Measurements from ENCODE around the gene FAM13A.

Gene FAM13A

DNA sequence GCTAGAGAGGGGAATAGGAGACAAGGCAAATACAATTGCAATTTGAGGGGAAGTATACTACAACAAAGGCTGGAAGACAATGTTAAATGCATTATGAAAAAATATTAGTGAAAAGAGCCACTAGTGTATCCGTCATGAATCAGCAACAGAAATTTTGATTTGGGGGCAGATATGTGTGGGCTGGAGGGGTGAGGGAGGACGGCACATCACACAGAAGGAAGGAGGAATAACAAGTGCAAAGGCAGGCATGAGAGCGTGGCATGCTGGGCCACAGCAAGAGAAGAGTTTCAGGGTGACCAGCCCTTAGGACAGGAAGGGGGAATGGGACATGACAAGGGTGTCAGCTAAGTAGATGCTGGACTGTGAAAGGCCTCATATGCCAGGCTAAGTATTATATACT is 295.6 kb downstream of the FAM13A start:
- no peak for DNase-seq

DNA sequence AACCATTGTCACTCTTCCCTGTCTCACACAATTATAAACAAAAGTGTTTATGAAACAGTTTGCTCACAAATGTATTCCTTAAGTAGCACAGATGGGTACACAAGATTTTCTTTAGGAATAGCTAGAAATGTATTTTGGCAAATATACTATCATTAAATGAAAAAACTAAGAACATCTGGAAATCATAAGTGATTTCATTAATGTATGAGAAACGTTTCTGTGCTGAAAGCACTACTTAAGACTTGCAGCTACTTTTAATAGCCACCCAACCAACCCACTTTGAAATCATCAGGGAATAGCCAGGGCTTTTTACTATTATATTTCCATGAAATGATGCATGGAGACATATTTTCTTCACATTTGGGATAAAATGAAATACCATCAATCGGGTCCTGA is 297.1 kb downstream of the FAM13A start:
- no peak for DNase-seq

DNA sequence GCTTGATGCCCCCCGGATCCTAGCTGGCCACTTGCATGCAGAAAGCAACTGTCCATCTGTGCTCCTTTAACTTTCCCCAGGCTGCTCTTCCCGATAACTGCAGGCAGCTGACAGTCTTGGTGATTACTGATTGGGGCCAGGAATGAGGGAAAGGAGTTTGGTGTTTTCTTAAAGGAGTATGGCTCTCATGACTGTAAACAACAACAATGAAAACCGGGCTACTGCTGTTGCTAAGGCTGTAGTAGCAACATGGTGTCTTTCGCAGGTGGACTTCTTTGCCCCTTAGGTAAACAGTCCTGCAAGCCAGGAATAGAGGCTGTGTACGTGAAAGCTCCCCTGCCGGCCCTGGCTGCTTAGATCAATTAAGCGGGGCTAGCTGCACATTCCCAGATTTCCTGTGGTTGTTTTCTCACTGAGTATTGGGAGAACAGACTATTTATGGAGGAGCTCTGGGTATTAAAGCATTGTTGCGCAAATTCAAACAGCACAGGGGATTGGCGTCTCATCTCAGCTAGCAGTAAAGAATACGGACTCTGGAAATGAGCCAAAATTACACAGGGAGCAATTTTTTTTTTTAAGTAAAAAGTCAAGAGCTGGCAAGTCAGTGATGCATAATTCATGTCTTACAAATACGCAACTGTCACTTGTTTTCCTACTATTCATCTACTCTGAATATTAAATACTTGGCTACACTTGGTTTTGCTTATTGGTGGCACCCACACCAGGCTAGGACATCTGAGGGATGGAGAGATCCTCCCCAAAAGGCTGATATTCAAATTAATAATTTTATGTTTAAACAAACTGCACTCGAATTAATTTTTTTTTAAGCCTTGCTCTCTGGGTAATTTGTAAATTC is 297.7 kb downstream of the FAM13A start:
- DNase-seq, result peak; percentile 17

DNA sequence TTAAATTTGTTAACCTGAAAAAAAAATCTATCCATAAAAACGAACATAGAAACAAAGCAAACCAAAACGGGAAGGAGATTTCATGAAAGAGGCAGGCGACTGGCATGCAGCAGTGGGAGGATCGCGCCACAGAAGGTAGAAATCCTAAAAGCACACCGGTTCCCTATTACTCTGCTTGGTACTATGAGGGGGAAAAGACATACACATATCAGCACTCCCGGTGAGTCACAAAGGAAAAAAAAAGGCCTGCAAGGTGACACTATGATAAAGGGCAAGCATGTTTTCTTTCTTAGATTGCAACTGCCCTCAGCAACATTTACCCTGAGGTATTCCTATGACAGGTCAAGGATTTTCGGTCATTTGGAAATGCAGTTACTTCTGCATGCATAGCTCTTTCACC is 298.7 kb downstream of the FAM13A start:
- no peak for DNase-seq

DNA sequence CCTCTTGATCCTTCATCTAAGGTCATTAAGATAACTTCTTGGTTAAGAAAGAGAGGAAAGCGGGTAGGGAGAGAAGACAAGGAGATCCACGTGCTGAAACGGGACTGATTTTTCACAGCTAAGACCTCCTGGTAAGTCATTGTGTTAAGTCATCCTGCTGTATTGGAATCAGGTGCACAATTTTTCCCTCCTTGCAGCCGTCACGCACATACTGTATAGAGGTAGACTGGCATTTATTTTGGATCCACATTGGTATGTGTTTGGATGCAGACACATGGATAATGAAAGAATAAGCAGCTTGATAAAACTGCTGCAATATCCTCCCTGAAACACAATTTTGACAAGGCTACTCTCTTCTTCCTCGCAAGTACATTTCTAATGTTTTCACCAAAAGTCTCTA is 299.2 kb downstream of the FAM13A start:
- no peak for DNase-seq

DNA sequence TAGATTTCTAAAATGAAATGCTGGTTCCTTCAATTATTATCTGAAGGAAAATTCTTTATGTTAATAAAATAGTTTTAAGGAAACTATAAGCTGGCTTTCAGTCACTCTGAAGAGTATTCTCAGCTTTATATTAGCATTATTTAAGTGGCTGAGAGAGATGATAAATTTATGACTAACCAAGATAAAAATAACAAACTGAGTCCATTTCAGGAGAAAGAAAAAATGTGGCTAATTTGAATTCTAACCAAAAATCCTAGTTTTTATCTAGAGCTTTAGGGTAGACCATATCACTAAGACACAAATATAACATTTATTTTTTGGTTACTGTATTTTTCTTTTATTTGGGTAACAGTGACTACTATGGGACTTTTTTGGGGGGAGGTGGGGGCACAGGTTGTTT is 299.9 kb downstream of the FAM13A start:
- DNase-seq, result no peak

DNA sequence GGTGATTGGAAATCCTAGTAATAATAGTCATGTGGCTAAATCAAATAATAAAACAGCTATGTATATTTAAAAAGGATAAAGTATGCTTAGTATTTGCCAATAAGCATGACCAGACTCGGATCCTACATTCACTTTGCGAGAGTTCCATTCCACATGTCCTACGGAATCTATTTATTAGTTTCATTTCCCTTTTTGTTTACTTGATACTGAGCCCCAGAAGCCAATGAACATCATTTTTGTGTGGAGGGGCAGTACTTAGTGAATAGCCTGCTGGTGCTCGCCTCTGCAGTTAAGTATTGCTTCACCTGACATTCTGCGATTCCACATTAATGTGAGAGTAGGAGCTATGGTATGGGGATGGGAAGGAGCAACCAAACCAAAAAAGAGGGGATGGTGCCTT is 300.8 kb downstream of the FAM13A start:
- no peak for DNase-seq

DNA sequence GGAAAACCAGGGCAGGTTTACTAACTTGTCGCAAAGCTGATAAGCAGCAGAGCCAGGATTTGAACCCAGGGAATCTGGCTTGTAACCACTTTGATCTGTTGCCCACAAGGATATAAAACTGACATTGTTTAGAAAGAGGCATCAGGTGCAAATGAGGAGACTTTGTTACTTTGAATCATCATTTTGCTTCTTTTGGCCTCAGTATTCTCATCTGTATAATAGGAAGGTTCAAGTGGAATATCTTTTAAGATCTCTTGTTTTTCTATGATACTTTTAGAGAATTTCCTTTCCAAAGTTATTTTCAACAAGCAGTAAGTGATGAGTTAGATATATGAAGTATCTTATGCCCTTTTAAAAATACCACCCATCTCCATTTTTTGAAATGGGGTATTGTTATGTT is 301.5 kb downstream of the FAM13A start:
- DNase-seq, result no peak

DNA sequence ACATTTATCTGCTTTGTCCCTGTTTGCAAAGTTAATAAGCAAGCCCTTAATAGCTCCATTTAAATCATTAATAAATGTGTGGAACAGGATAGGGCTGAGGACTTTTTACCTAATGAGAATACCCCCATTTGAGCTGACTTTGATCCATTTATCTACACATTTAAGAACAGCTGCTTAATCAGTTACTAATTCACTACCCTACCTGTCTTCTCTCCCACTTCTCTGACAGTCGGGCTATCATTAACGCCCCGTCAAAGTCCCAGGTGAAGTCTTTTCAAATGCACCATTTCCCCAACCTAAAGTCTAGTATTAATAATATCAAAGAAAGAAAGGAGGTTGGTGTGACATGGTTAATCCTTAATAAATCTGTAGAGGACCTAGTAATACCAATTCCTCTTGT is 302.2 kb downstream of the FAM13A start:
- no peak for DNase-seq

DNA sequence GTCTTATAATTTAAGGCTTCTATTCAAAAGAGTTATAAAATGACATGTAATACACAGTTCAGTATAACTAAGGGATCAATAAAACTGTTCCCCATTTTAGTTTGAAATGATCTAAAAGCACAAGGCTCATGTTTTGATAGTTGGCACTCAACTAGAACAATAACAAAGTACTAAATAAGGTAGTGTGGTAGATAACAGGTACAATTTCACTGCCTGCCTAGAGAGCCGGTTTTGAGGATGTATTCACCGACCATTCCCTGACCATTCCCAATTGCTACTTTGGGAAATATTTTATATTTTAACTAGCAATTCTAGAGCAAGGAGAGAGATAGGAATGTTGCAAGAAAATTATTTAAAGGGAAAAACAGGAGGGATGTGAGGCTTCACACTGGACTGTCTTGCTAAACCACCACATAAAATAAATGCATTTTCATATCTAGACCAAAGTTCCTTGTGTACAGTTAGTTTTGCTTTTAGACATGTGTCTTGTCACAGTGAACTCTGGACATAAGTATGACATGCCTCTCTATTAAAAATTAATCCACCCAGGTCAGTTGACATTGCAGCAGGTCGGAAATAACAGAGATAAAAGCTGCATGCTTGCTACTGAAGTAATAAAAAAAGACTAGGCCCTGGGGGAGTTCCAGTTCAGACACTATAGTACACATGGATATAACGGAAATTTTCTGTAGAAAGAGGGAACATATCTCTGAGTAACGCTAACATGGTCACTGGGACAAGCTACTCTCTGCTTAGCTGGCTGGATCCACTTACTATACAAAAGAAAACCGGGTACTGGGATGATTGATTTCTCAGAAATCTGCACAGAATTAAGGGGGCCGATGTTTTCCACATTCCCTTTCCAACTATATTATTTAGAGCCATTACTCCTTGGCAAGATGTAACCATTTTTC is 303.1 kb downstream of the FAM13A start:
- DNase-seq, result no peak

DNA sequence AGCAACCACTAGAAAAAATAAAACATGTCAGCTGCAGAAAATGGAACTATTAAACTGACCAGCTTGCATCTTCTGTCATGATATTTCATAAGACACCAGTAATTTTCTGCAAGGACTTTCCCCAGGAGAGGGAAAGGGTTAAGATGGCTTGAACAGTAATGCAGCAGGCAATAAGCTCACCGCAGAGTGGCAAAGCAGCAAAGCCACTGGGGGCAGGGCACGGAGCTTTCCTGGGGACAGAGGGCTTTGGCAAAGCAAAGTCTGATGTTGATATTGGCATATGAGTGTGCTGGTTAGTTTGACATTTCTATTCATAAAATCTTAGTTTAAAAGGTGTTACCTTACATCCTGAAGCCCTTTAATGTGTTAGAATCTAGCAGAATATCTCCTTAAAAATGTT is 304.2 kb downstream of the FAM13A start:
- DNase-seq, result no peak

DNA sequence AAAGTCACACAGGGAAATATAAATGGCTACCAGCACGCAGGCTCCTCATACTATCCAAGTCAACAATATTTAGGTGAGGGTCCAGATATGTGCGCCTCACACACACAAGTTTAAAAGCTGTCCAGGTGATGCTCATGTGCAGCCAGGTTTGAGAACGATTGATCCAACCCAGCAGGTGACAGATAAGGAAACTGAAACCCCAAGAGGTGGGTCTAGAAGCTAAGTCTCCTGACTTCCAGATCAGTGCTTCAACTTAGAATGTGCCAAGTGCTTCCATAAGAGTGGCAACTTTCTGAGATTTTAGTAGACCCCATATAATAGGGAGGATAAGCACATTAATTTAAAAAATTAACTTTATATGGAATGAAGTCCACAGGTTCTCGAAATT is 304.9 kb downstream of the FAM13A start:
- no peak for DNase-seq

DNA sequence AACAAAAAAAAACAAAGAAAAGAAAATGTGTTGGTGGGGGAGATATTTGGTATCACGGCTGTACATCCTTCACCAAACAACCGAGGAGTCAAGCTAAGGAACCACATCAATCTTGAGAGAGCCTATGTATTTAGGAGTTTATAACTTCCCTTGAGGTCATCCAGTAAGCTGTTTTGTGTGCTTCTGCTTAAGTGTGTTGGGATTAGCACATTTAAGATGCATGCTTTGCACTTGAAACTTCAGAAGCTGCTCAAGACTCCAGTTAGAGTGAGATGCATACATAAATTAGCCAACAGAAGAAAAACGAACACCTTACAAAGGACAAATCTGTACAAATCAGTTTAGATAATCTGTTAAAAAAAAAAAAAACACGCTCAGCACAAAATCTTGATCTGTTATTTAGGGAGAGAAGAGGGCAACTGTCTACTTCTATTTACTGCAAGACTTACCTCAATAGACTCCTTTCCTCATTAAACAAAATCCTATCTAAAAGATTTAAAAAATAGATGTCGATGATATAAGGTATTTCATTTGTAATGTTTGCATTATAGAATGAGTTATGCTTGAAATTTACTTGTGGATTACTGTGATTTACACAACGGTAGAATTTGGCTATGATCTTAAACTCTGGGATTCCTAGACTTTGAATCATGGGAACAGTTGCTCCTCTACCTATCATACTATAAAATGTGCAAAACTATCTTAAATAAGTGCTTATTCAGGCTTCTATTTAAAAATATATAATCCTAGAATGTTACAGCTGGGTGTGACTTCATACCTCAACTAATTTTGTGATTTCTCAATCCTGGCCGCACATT is 305.5 kb downstream of the FAM13A start:
- no peak for DNase-seq

DNA sequence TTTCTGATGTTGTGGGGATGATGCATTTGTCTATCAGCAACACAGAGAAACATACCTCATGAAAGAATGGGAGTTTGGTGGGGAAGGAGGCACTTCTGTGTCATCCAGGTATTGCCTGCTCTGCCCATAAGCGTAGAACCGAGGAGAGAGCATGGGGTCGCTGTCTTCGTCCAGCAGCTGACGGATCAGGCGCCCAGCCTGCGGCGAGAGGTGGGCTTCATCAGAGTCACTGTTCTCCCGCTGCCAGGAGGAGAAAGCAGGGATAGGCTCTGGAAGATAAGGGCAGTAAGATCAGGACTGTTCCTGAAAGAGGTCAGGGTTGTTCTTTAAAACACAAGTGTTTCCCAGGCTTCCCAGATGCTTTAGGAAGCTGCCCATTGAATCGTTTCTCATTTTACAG is 306.6 kb downstream of the FAM13A start:
- no peak for DNase-seq

DNA sequence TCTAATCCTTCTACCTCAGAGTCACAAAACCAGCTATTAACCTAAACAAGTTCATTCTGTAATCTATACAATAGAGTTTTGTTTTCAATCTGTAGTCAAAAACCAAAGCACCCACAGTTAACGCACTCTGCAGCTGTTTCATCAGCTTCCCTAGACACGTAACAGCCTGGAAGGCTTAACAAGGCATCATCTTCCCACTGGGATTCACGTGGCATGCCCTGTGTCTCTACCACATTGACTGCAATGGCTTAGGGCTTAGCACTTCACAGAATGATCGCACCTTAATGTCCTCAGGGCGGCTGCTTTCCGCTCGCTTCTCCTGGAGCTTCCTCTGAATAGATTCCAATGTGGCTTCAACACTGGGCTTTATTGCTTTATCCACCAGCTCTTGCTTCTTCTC is 309.6 kb downstream of the FAM13A start:
- no peak for DNase-seq

DNA sequence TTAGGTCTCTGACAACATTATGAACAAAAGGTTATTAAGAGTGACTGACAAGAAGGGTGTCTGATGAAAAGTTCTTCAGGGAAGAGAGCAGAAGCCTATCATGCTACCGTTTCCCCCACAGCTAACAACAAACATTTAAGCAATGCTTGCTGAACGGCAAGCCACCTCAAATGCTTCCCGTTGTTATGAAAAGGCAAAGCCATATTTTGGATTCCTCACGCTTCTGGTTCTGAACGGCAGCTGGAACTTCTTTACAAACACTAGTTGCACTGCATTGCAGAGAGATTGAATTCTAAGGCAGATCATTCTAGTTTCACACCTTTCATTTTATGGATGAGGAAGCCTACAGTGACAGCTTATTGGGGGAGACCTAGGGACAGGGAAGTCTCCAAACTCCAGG is 310.8 kb downstream of the FAM13A start:
- DNase-seq, result no peak

DNA sequence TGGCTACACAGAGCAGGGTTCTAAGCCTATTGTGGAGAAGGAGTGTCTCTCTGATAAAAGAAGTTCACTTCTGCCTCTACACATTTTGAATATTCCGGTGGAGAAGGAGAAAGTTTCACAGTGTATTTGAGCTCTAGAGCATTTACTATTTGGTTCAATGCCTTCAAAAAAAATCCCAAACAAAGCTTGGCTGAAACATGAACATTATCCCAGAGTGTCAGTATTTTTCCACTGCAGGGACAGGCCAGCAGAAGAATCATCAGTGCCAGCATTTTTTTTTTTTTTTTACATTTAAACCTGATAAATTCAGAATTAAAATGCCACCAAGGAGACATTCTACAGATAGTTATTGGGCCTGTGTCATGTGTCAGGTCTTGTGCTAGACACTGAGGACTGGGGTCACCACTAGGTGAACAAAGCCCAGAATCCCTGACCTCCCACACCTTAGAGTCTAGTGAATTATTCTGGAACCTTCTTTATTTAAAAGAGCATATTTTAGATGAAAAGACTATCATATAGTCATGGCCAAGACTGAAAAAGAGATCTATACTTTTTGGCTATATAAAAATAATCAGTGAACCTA is 311.3 kb downstream of the FAM13A start:
- DNase-seq, result no peak

DNA sequence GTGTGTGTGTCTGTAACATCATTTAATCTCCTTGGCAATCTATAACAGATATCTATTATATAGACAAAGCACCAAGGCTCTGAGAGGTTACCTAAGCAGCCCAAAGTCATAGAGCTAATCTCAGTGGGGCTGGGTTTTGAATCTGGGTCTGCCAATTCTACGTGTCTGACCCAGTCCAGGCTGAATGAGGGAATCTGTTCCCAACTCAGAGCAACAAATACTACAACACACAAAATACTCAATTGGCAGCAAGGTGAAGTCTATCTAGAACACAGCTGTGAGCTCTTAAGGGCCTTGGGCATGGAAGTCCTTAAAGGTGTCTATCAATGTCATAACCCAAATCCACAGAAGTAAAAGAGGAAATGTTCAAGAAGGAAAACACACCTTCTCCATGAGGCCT is 311.8 kb downstream of the FAM13A start:
- no peak for DNase-seq

DNA sequence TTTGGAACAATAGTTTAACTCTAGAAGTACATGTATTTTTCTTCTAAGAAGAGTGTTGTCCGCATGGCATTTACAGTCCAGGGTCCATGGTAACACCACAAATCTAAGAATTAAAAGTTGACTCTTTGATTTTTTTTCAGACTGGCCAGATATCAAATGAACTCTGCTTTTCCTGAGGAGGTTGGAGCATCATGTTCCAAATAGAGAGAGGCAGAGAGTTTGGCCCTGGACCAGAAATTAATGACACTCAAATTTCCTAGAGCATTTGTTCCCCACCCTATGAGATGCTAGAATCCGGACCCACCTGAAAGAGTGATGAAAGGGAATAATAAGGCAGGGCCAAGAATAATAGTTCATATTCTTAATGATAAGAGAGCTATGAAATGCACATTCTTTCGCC is 312.4 kb downstream of the FAM13A start:
- DNase-seq, result no peak

DNA sequence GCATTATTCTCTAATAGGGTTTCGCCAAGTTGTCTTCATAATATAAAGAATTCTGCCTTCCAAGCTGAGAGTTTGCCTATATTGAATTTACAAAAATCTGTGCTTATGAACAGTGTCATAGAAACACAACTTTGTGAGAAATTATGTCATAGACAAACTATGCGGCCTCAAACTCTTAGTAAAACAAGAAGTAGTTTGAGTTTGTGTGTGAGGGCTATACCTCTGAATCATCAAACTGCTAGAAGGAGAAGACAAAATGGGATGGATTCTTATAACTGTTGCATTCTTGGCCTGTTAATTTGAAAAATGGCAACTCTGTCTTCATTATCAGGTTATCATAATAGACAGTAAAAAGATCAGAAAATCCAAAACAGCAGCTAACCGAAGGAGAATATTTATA is 313.3 kb downstream of the FAM13A start:
- DNase-seq, result no peak

DNA sequence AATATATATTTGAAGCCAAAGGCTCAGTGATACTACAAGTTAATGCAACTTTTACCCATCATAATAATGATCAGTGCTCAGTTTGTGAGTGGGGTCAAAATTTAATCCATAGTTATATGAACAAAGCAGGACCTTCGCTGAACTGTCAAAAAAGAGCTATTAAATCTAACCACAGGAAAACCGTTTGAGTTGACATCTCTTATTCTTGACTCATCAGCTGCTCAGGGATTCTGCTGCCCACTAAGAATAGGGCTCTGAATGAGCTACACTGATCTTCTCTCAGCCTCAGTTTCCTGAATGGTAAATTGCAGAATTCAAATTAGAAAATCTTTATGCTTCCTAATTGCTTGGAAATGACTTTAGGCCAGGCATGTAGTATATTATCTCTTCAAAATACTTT is 314.4 kb downstream of the FAM13A start:
- no peak for DNase-seq

DNA sequence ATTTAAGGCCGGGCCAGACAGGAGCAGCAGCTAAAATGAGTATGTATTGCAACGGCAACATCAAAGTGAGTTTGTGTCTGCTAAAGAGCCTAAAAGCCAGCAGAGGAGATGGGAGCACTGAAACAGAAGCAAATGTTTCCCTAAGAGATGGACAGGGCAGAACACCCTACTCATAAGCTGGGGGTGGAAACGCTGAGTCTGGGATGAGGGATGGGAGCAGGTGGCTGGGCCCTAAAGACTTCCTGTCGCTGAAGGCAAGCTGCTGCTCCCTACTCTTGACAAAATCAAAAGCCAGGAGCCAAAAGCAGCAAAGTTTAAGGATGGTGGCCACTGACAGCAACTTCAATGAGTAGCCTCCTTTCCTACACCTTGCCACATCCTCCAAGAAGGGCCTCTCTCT is 318.8 kb downstream of the FAM13A start:
- no peak for DNase-seq
